ENCODE results near the gene GPR26.

The GPR26 gene

GRCh38 chr10:123666318-123667236 is at the start of gene GPR26:
GPR26 (plus strand) TSS chr10:123666355; CDS start chr10:123666408, 53 bp downstream.
- DNase-seq, result no peak

GRCh38 chr10:123618224-123618623 is 47.9 kb upstream of the GPR26 start:
- no peak for DNase-seq

- DNase-seq, result no peak
Observed at GRCh38 chr10:123619067-123619855, 46.9 kb upstream of the GPR26 start.

- no peak for DNase-seq
Observed at GRCh38 chr10:123620621-123621020, 45.5 kb upstream of the GPR26 start.

- no peak for DNase-seq
Observed at GRCh38 chr10:123621492-123621891, 44.7 kb upstream of the GPR26 start.

GRCh38 chr10:123621916-123622315 is 44.2 kb upstream of the GPR26 start:
- no peak for DNase-seq

GRCh38 chr10:123622381-123622780 is 43.8 kb upstream of the GPR26 start:
- DNase-seq, result no peak

GRCh38 chr10:123624086-123624485 is 42.1 kb upstream of the GPR26 start:
- no peak for DNase-seq

GRCh38 chr10:123633106-123633505 is 33.0 kb upstream of the GPR26 start:
- DNase-seq, result no peak

- no peak for DNase-seq
Observed at GRCh38 chr10:123633636-123634035, 32.5 kb upstream of the GPR26 start.

- DNase-seq, result no peak
Observed at GRCh38 chr10:123634221-123634620, 31.9 kb upstream of the GPR26 start.

GRCh38 chr10:123635131-123635530 is 31.0 kb upstream of the GPR26 start:
- DNase-seq, result no peak

GRCh38 chr10:123635745-123636144 is 30.4 kb upstream of the GPR26 start:
- DNase-seq, result no peak

- no peak for DNase-seq
Observed at GRCh38 chr10:123636598-123637325, 29.4 kb upstream of the GPR26 start.

- DNase-seq, result no peak
Observed at GRCh38 chr10:123637326-123637880, 28.8 kb upstream of the GPR26 start.

GRCh38 chr10:123639131-123639530 is 27.0 kb upstream of the GPR26 start:
- DNase-seq, result no peak

GRCh38 chr10:123640016-123640535 is 26.1 kb upstream of the GPR26 start:
- DNase-seq, result no peak

- no peak for DNase-seq
Observed at GRCh38 chr10:123642293-123642692, 23.9 kb upstream of the GPR26 start.

GRCh38 chr10:123642697-123643096 is 23.5 kb upstream of the GPR26 start:
- no peak for DNase-seq

- no peak for DNase-seq
Observed at GRCh38 chr10:123643315-123643714, 22.8 kb upstream of the GPR26 start.

- DNase-seq, result no peak
Observed at GRCh38 chr10:123645016-123645415, 21.1 kb upstream of the GPR26 start.

GRCh38 chr10:123645615-123646014 is 20.5 kb upstream of the GPR26 start:
- DNase-seq, result no peak

- DNase-seq, result no peak
Observed at GRCh38 chr10:123648595-123648994, 17.6 kb upstream of the GPR26 start.

Data from stimulated activated CD4-positive, alpha-beta T cell treated with anti-CD3 and anti-CD28 coated beads, Interleukin-12 subunit alpha, Interleukin-12 subunit beta, amount 100 ng/mL, for 4 hours (primary cell).